ENCODE results near the gene CSNK1G2. TPM values are rescaled to one million over a fixed set of nuclear protein-coding genes. Genes with fewer than 3 reads are reported as not detected.

The CSNK1G2 gene
- total RNA-seq, 1 donor from 2014 or later, result 58.4 TPM

DNA sequence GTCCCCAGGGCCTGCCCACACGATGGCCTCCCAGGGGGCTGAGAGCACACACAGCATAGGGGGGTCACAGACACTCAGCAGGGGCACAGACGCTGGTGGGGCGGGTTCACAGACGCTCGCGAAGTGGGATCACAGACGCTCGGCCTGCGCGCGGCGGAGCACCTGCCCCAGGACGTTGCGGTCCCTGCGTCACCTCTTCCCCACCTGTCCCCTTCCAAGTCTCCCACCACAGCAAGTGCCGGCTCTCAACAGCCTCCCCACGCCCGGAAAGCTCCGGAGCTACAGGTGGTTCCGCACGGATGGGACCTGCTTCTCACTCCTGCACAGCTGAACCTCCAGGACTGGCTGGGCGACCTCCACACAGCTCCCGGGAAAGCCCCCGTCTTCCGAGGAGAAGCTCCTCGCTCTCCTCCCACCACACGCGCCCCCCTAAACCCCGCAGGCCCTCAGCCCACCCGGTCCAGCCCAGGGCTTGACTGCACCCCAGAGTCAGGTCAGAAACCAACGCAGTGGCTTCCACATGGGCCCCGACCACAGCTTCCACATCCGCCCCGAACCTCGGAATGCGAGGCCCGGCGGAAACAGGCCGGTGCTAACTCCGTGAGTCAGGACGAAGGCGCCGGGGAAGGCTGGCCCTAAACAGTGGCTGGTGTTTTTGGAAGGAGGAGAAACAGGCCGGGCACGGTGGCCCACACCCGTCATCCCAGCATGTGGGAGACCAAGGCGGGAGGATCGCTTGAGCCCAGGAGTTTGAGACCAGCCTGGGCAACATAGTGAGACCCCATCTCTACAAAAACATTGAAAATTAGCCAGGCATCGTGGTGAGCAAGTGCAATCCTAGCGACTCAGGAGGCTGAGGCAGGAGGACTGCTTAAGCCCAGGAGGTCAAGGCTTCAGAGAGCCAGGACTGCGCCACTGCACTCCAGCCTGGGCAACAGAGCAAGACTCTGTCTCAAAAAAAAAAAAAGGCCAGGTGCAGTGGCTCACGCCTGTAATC, 58.0 kb downstream of the CSNK1G2 start:
- TF ChIP-seq, protein P1, sequence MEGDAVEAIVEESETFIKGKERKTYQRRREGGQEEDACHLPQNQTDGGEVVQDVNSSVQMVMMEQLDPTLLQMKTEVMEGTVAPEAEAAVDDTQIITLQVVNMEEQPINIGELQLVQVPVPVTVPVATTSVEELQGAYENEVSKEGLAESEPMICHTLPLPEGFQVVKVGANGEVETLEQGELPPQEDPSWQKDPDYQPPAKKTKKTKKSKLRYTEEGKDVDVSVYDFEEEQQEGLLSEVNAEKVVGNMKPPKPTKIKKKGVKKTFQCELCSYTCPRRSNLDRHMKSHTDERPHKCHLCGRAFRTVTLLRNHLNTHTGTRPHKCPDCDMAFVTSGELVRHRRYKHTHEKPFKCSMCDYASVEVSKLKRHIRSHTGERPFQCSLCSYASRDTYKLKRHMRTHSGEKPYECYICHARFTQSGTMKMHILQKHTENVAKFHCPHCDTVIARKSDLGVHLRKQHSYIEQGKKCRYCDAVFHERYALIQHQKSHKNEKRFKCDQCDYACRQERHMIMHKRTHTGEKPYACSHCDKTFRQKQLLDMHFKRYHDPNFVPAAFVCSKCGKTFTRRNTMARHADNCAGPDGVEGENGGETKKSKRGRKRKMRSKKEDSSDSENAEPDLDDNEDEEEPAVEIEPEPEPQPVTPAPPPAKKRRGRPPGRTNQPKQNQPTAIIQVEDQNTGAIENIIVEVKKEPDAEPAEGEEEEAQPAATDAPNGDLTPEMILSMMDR (IDR thresholded peaks at IDR 0.05; ENCODE audit: insufficient read depth, low read length, severe bottlenecking), result no peak
- H3K4me3 ChIP-seq (ENCODE audit: low read depth, low read length), result no peak overlapping the region
- H3K27me3 ChIP-seq (ENCODE audit: control insufficient read depth, insufficient read depth, low read length), result no peaks in the 10 kb centered on the region
- no peak for DNase-seq (ENCODE audit: low read depth)
- H3K36me3 ChIP-seq (ENCODE audit: control insufficient read depth, insufficient read depth, low read length), result peaks cover 14% of the 10 kb centered on the region
- FAIRE-seq, result no peak

GRCh38 chr19:1999856-2000515, 59.0 kb downstream of the CSNK1G2 start:
- peaks cover 14% of the 10 kb centered on the region for H3K36me3 ChIP-seq (ENCODE audit: control insufficient read depth, insufficient read depth, low read length)
- no peak for DNase-seq (ENCODE audit: low read depth)
- no peak for FAIRE-seq
- no peaks in the 10 kb centered on the region for H3K27me3 ChIP-seq (ENCODE audit: control insufficient read depth, insufficient read depth, low read length)
- H3K4me3 ChIP-seq (ENCODE audit: low read depth, low read length), result no peak overlapping the region
- TF ChIP-seq, protein P1 (IDR thresholded peaks at IDR 0.05; ENCODE audit: insufficient read depth, low read length, severe bottlenecking), result no peak

DNA sequence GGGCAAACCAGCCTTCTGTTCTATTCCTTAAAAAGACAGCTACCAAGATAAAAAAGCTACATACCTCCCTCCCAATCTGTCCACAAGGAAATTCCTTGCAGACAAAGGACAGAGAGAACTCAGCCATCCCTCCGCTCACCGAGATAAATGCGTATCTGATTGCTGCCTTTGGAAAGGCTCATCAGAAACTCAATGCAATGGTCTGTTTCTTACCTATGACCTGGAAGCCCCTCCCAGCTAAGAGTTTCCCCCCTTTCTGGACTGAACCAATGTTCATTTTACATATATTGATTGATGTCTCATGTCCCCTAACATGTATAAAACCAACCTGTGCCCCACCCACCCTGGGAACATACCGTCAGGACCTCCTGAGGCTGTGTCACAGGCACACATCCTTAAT, 62.9 kb downstream of the CSNK1G2 start:
- Histone ChIP-seq H3K27me3 (ENCODE audit: control insufficient read depth, insufficient read depth, low read length) (no peaks in the 10 kb centered on the region), H3K36me3 (ENCODE audit: control insufficient read depth, insufficient read depth, low read length) (peaks cover 4% of the 10 kb centered on the region), H3K4me3 (ENCODE audit: low read depth, low read length) (no peak overlapping the region)
- TF ChIP-seq, protein P1 (IDR thresholded peaks at IDR 0.05; ENCODE audit: insufficient read depth, low read length, severe bottlenecking), result no peak
- FAIRE-seq (no peak), DNase-seq (ENCODE audit: low read depth) (no peak)

DNA sequence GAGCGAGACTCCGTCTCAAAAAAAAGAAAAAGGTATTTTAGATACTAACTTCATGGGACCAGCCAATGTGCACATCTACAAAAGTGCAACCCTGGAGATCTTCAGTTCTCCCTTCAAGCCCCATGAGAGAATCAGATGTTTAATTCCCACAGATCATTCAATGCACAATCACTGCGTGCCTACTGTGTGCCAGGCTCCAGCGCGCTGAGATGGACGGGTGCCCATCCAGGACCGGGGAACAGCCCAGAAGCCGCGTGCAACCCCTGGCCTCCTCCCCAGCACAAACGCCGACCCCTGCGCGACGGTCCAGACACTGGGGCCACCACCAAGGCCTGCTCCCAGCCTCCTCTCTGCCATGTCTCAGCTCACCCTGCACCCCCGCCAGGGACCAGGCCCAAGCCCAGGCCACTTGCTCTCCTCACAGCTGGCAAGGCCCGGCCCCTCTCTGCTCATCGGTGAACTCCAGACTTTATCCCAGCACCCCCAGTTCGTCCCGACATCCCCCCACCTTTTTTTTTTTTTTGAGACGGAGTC, 69.2 kb downstream of the CSNK1G2 start:
- TF ChIP-seq, protein P1 (IDR thresholded peaks at IDR 0.05; ENCODE audit: insufficient read depth, low read length, severe bottlenecking), result no peak
- Histone ChIP-seq H3K4me3 (ENCODE audit: low read depth, low read length) (no peak overlapping the region), H3K27me3 (ENCODE audit: control insufficient read depth, insufficient read depth, low read length) (no peaks in the 10 kb centered on the region), H3K36me3 (ENCODE audit: control insufficient read depth, insufficient read depth, low read length) (peaks cover 4% of the 10 kb centered on the region)
- no peak for FAIRE-seq
- no peak for DNase-seq (ENCODE audit: low read depth)

DNA sequence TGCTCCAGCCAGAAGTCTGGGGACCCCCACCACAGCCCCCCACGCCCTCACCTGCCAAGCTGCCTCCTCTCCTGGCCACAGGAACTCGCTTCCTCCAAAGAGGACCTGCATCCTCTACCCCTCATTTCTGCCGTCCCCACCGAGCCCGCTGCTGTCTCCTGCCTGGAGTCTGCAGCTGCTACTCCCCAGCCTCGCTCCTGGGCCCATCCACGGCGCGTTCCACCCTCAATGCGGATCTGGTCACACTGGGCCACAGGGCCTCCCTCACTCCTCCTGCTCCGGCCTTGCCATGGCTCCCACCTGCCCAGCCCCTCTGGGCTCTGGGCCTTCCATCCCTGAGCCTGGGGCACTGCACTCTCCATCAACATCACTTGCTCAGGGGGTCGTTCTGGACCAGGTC, 70.2 kb downstream of the CSNK1G2 start:
- TF ChIP-seq, protein P1 (IDR thresholded peaks at IDR 0.05; ENCODE audit: insufficient read depth, low read length, severe bottlenecking), result no peak
- H3K27me3 ChIP-seq (ENCODE audit: control insufficient read depth, insufficient read depth, low read length), result no peaks in the 10 kb centered on the region
- FAIRE-seq (no peak), DNase-seq (ENCODE audit: low read depth) (no peak)
- no peak overlapping the region for H3K4me3 ChIP-seq (ENCODE audit: low read depth, low read length)
- peaks cover 4% of the 10 kb centered on the region for H3K36me3 ChIP-seq (ENCODE audit: control insufficient read depth, insufficient read depth, low read length)

Measured in bronchial epithelial cell (primary cell).